Astrocyte (in vitro differentiated cells and primary cell): ENCODE measurements around the gene DPF3. TPM values are rescaled to one million over a fixed set of nuclear protein-coding genes. Genes with fewer than 3 reads are reported as not detected.

ENCODE experiments used
- DNase-seq: peaks from one replicate; pipeline ENCODE4 v3.0.0-alpha.2; 2010; ENCODE audit warnings: low read depth
- FAIRE-seq: peaks from 2 replicates; lab custom pipeline; 2011; peaks lifted over from hg19 to GRCh38; lab: Jason Lieb, UNC
- H2AFZ ChIP-seq: 2 replicates; pipeline ENCODE4 v1.6.0; 2012; ENCODE audit warnings: low read depth, low read length, inconsistent platforms
- H3K27ac ChIP-seq: 2 replicates; pipeline ENCODE4 v1.5.1; 2011; ENCODE audit warnings: low read depth, low read length, inconsistent platforms
- H3K27me3 ChIP-seq: 2 replicates; pipeline ENCODE4 v1.6.0; 2011; ENCODE audit warnings: low read length, inconsistent platforms; ENCODE audit not compliant: insufficient read depth
- H3K36me3 ChIP-seq: 2 replicates; pipeline ENCODE4 v1.5.1; 2011; ENCODE audit warnings: low read length, inconsistent platforms; ENCODE audit not compliant: insufficient read depth
- H3K4me1 ChIP-seq: 2 replicates; pipeline ENCODE4 v1.5.1; 2011; ENCODE audit warnings: low read length, inconsistent platforms; ENCODE audit not compliant: insufficient read depth
- H3K4me2 ChIP-seq: 2 replicates; pipeline ENCODE4 v1.6.0; 2012; ENCODE audit warnings: low read length, inconsistent platforms
- H3K4me3 ChIP-seq: 2 replicates; pipeline ENCODE4 v1.5.1; 2011; ENCODE audit warnings: low read depth, mild to moderate bottlenecking, low read length, inconsistent platforms; ENCODE audit not compliant: insufficient read depth
- H3K79me2 ChIP-seq: 2 replicates; pipeline ENCODE4 v1.6.0; 2012; ENCODE audit warnings: mild to moderate bottlenecking, low read length, inconsistent platforms; ENCODE audit not compliant: insufficient read depth
- H3K9ac ChIP-seq: 2 replicates; pipeline ENCODE4 v1.6.0; 2012; ENCODE audit warnings: mild to moderate bottlenecking, low read length, inconsistent platforms
- H3K9me3 ChIP-seq: 2 replicates; pipeline ENCODE4 v1.5.1; 2012; ENCODE audit warnings: low read depth, mild to moderate bottlenecking, low read length, inconsistent platforms; ENCODE audit not compliant: insufficient read depth
- H4K20me1 ChIP-seq: 2 replicates; pipeline ENCODE4 v1.6.0; 2012; ENCODE audit warnings: low read length, inconsistent platforms; ENCODE audit not compliant: insufficient read depth
- H3K27ac Mint-ChIP-seq: one replicate; pipeline ENCODE4 v1.8.0; 2021; ENCODE audit warnings: mild to moderate bottlenecking, mixed read lengths; ENCODE audit not compliant: unreplicated experiment
- H3K27me3 Mint-ChIP-seq: one replicate; pipeline ENCODE4 v1.8.0; 2021; ENCODE audit warnings: low read depth, mixed read lengths; ENCODE audit not compliant: unreplicated experiment
- H3K36me3 Mint-ChIP-seq: one replicate; pipeline ENCODE4 v1.8.0; 2021; ENCODE audit warnings: low read depth, mixed read lengths; ENCODE audit not compliant: unreplicated experiment
- H3K4me1 Mint-ChIP-seq: one replicate; pipeline ENCODE4 v1.8.0; 2021; ENCODE audit warnings: low read depth, mixed read lengths; ENCODE audit not compliant: unreplicated experiment
- H3K4me3 Mint-ChIP-seq: one replicate; pipeline ENCODE4 v1.8.0; 2021; ENCODE audit warnings: mild to moderate bottlenecking, moderate library complexity, mixed read lengths; ENCODE audit not compliant: unreplicated experiment
- H3K9me3 Mint-ChIP-seq: one replicate; pipeline ENCODE4 v1.8.0; 2021; ENCODE audit warnings: mild to moderate bottlenecking, mixed read lengths; ENCODE audit not compliant: unreplicated experiment
- CTCF ChIP-seq: IDR thresholded peaks from 2 replicates; pipeline ENCODE4 v1.5.1; 2011; ENCODE audit warnings: low read depth, mild to moderate bottlenecking, inconsistent platforms, low read length, moderate library complexity; ENCODE audit not compliant: insufficient read depth
- EZH2 ChIP-seq: IDR thresholded peaks from 2 replicates; pipeline ENCODE4 v1.6.1; 2012; ENCODE audit warnings: mild to moderate bottlenecking, low read length, inconsistent platforms; ENCODE audit not compliant: insufficient read depth
- total RNA-seq: library from RNA; stranded (reverse); gene quantifications from 2 replicates; pipeline ENCODE4 v1.2.1, GENCODE V29; 2021

Gene DPF3
- total RNA-seq, 1 donor from 2014 or later = 2.4 TPM

- peaks cover 9% of the 10 kb centered on the region for H4K20me1 ChIP-seq
Observed at GRCh38 chr14:72792051-72792788, 101.7 kb downstream of the DPF3 start.

GRCh38 chr14:72790887-72791566 lies 102.9 kb downstream of the DPF3 start:
- no peak for DNase-seq

More at GRCh38 chr14:72792051-72792788, 101.7 kb downstream of the DPF3 start:
- Histone ChIP-seq H3K9me3 (no peaks in the 10 kb centered on the region), H3K36me3 (no peaks in the 10 kb centered on the region), H3K79me2 (peaks cover 87% of the 10 kb centered on the region), H3K4me1 (peaks cover 13% of the 10 kb centered on the region), H3K27me3 (no peaks in the 10 kb centered on the region), H3K4me2 (peak overlapping the region; percentile 68), H3K27ac (no peak overlapping the region), H2AFZ (peak overlapping the region; percentile 15), H3K9ac (peak overlapping the region; percentile 43), H3K4me3 (no peak overlapping the region)
- TF ChIP-seq EZH2 (no peak), CTCF (no peak)
- Mint-ChIP-seq H3K27ac (no peak overlapping the region), H3K27me3 (peaks cover 9% of the 10 kb centered on the region), H3K9me3 (peaks cover 3% of the 10 kb centered on the region), H3K36me3 (peaks cover 2% of the 10 kb centered on the region), H3K4me3 (no peak overlapping the region), H3K4me1 (peaks cover 5% of the 10 kb centered on the region)
- FAIRE-seq = no peak
- peak; percentile 16 for DNase-seq

More at GRCh38 chr14:72790887-72791566, 102.9 kb downstream of the DPF3 start:
- H3K4me3 ChIP-seq = no peak overlapping the region
- no peaks in the 10 kb centered on the region for H3K36me3 ChIP-seq
- H3K79me2 ChIP-seq = peaks cover 86% of the 10 kb centered on the region
- no peak overlapping the region for H3K9ac ChIP-seq
- H3K4me2 ChIP-seq = no peak overlapping the region
- H3K9me3 Mint-ChIP-seq = peaks cover 2% of the 10 kb centered on the region
- peaks cover 2% of the 10 kb centered on the region for H3K36me3 Mint-ChIP-seq
- no peak overlapping the region for H2AFZ ChIP-seq
- FAIRE-seq = no peak
- H3K4me1 ChIP-seq = peaks cover 13% of the 10 kb centered on the region
- no peaks in the 10 kb centered on the region for H3K27me3 ChIP-seq
- H3K4me1 Mint-ChIP-seq = peaks cover 5% of the 10 kb centered on the region
- no peak overlapping the region for H3K4me3 Mint-ChIP-seq
- no peaks in the 10 kb centered on the region for H3K9me3 ChIP-seq
- peaks cover 9% of the 10 kb centered on the region for H4K20me1 ChIP-seq
- no peak overlapping the region for H3K27ac Mint-ChIP-seq
- peaks cover 9% of the 10 kb centered on the region for H3K27me3 Mint-ChIP-seq
- no peak for TF ChIP-seq CTCF
- no peak for TF ChIP-seq EZH2
- H3K27ac ChIP-seq = no peak overlapping the region
